DND-41 (cell line): ENCODE results near the gene STK16.

Experiments
- ATAC-seq: fragments of 200-7000 bp; cut with Tn5 transposase; 3 replicates; pipeline ENCODE4 v1.9.1; 2021; ENCODE audit warnings: low read depth; ENCODE audit not compliant: insufficient read depth
- DNase-seq: peaks from one replicate; pipeline ENCODE4 v3.0.0-alpha.2; 2020
- H2AFZ ChIP-seq: 2 replicates; pipeline ENCODE4 v1.6.0; 2012; ENCODE audit warnings: low read depth, low read length
- H3K27ac ChIP-seq: 2 replicates; pipeline ENCODE4 v1.5.1; 2012; ENCODE audit warnings: low read length, inconsistent platforms
- H3K27me3 ChIP-seq: fragments of 200-600 bp; sonication (generic); 2 replicates; pipeline ENCODE4 v1.6.0; 2012; ENCODE audit warnings: low read length, mild to moderate bottlenecking, inconsistent platforms; ENCODE audit not compliant: insufficient read depth, poor library complexity
- H3K36me3 ChIP-seq: 2 replicates; pipeline ENCODE4 v1.5.1; 2012; ENCODE audit warnings: low read length, inconsistent platforms; ENCODE audit not compliant: insufficient read depth
- H3K4me1 ChIP-seq: 2 replicates; pipeline ENCODE4 v1.5.1; 2012; ENCODE audit warnings: mild to moderate bottlenecking, low read length; ENCODE audit not compliant: insufficient read depth
- H3K4me2 ChIP-seq: 2 replicates; pipeline ENCODE4 v1.6.0; 2012; ENCODE audit warnings: mild to moderate bottlenecking, moderate library complexity, low read length, inconsistent platforms; ENCODE audit not compliant: insufficient read depth
- H3K4me3 ChIP-seq, 2 experiments: fragments of 200-600 bp in 1 of 2; shearing (Covaris generic) in 1 of 2; 2 replicates each; pipeline ENCODE4 v1.5.1; 2012 to 2016; ENCODE audit warnings: inconsistent platforms in 2 of 2, low read length in 2 of 2, mild to moderate bottlenecking in 2 of 2, low read depth in 1 of 2, moderate library complexity in 1 of 2
- H3K79me2 ChIP-seq: 2 replicates; pipeline ENCODE4 v1.6.0; 2012; ENCODE audit warnings: low read length, inconsistent platforms; ENCODE audit not compliant: insufficient read depth
- H3K9ac ChIP-seq: 2 replicates; pipeline ENCODE4 v1.6.0; 2012; ENCODE audit warnings: low read depth, mild to moderate bottlenecking, inconsistent platforms, low read length, moderate library complexity
- H3K9me3 ChIP-seq: 2 replicates; pipeline ENCODE4 v1.5.1; 2012; ENCODE audit warnings: low read length, moderate library complexity, mild to moderate bottlenecking, inconsistent platforms; ENCODE audit not compliant: insufficient read depth, severe bottlenecking
- H4K20me1 ChIP-seq: 2 replicates; pipeline ENCODE4 v1.6.0; 2012; ENCODE audit warnings: low read length; ENCODE audit not compliant: insufficient read depth
- EZH2 ChIP-seq: IDR thresholded peaks from 3 replicates; pipeline ENCODE4 v1.6.1; 2012; ENCODE audit warnings: borderline replicate concordance, low read depth, mild to moderate bottlenecking, moderate library complexity, low read length, inconsistent platforms; ENCODE audit not compliant: severe bottlenecking
- TF ChIP-seq, protein P1 (sequence below): IDR thresholded peaks from 2 replicates; pipeline ENCODE4 v1.5.1; 2012; ENCODE audit warnings: borderline replicate concordance, low read length, moderate library complexity, mild to moderate bottlenecking; ENCODE audit not compliant: poor library complexity, severe bottlenecking; ENCODE audit errors: extremely low read depth

STK16 gene

DNA sequence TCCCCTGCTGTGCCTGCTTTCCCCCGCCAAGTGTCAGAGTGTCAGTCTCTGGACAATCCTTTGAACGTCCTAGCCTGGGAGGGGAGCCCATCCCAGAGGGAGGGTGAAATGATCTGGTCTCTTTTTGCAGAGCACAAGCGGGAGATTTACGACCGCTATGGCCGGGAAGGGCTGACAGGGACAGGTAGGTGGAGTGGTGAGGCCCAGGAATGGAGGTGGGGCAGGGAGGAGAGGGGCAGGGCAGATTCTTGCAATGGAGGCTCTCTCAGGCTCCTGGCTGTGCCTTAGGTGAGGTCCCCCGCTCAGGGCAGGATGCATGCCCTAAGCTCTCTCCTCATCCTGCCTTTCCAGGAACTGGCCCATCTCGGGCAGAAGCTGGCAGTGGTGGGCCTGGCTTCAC lies 36.3 kb downstream of the STK16 start:
- Histone ChIP-seq H2AFZ (no peak overlapping the region), H3K9ac (no peak overlapping the region), H3K4me1 (peaks cover 27% of the 10 kb centered on the region), H3K9me3 (no peaks in the 10 kb centered on the region), H3K27me3 (no peaks in the 10 kb centered on the region), H3K4me3 (no peak overlapping the region), H3K36me3 (0 out of 2 replicates have a peak, but pooled peaks cover 8% of the 10 kb centered on the region), H3K4me2 (no peak overlapping the region), H4K20me1 (peaks cover 4% of the 10 kb centered on the region), H3K27ac (no peak overlapping the region), H3K79me2 (no peaks in the 10 kb centered on the region)
- DNase-seq (no peak), ATAC-seq (no peak)
- TF ChIP-seq EZH2, result no peak
- TF ChIP-seq, protein P1, sequence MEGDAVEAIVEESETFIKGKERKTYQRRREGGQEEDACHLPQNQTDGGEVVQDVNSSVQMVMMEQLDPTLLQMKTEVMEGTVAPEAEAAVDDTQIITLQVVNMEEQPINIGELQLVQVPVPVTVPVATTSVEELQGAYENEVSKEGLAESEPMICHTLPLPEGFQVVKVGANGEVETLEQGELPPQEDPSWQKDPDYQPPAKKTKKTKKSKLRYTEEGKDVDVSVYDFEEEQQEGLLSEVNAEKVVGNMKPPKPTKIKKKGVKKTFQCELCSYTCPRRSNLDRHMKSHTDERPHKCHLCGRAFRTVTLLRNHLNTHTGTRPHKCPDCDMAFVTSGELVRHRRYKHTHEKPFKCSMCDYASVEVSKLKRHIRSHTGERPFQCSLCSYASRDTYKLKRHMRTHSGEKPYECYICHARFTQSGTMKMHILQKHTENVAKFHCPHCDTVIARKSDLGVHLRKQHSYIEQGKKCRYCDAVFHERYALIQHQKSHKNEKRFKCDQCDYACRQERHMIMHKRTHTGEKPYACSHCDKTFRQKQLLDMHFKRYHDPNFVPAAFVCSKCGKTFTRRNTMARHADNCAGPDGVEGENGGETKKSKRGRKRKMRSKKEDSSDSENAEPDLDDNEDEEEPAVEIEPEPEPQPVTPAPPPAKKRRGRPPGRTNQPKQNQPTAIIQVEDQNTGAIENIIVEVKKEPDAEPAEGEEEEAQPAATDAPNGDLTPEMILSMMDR, result no peak

DNA sequence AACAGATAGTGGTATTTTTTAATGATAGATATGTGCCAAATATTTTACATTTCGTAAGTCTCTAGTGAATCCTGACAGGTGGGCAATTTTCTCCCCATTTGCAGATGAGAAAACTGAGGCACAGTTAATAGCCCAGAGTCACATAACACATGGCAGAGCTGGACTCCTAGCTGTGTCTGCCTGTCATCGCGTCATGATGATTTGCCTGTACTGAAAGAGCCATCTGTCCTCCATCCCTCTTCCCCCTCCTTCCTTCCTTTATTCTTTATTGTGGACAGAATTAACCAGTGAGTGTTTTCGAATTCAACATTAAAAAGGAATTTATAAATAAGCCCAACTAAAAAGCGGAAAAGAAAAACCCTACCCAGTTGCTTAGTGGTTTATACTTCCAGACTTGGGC lies 37.1 kb downstream of the STK16 start:
- H3K4me2 ChIP-seq, result no peak overlapping the region
- H4K20me1 ChIP-seq, result peaks cover 2% of the 10 kb centered on the region
- H3K4me3 ChIP-seq, result no peak overlapping the region
- no peaks in the 10 kb centered on the region for H3K9me3 ChIP-seq
- H3K36me3 ChIP-seq, result 0 out of 2 replicates have a peak, but pooled peaks cover 8% of the 10 kb centered on the region
- H3K4me1 ChIP-seq, result peaks cover 26% of the 10 kb centered on the region
- H3K27ac ChIP-seq, result no peak overlapping the region
- H3K79me2 ChIP-seq, result no peaks in the 10 kb centered on the region
- TF ChIP-seq EZH2, result no peak
- H3K27me3 ChIP-seq, result no peaks in the 10 kb centered on the region
- no peak for DNase-seq
- ATAC-seq, result no peak
- H3K9ac ChIP-seq, result no peak overlapping the region
- H2AFZ ChIP-seq, result no peak overlapping the region

DNA sequence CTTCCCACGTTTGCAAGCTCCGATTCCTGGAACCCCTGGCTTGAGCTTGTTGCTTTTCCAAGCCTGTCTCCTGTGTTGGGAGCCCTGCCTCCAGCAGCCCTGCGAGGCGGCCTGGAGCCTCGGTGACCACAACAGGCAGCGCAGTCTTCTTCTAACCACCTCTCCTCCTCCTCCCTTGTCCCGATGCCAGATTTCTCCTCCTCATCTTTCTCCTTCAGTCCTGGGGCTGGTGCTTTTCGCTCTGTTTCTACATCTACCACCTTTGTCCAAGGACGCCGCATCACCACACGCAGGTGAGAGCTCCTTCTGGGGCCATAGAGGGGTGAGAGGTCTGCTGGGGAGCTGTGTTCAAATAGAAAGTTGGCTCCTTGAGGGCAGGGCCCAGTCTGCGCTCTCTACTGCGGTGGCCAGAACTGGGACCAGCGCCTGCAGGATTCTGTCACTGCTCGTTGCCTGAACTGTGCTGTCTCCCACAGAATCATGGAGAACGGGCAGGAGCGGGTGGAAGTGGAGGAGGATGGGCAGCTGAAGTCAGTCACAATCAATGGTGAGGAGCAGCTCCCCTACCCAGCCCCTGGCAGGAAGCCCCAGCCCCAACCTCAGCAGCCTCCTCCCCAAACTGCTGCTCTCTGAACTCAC lies 37.8 kb downstream of the STK16 start:
- H3K4me1 ChIP-seq, result peaks cover 20% of the 10 kb centered on the region
- H3K79me2 ChIP-seq, result no peaks in the 10 kb centered on the region

More for the DNA sequence above, 37.8 kb downstream of the STK16 start:
- ATAC-seq (no peak), DNase-seq (no peak)
- Histone ChIP-seq H3K27me3 (no peaks in the 10 kb centered on the region), H3K9ac (no peak overlapping the region), H3K4me3 (no peak overlapping the region), H3K36me3 (0 out of 2 replicates have a peak, but pooled peaks cover 8% of the 10 kb centered on the region), H3K9me3 (no peaks in the 10 kb centered on the region), H4K20me1 (no peaks in the 10 kb centered on the region; the same call in 1 of the 2 replicates), H2AFZ (no peak overlapping the region), H3K27ac (no peak overlapping the region), H3K4me2 (no peak overlapping the region)
- TF ChIP-seq, protein P1, result no peak
- TF ChIP-seq EZH2, result no peak
